OCI-LY3 (cell line): ENCODE measurements around the gene ZNF362.

Source experiments
- H2AFZ ChIP-seq: fragments of 200-600, 300-600 bp; shearing (Covaris generic); 2 replicates; pipeline ENCODE4 v1.6.0; 2014; ENCODE audit warnings: antibody characterized with exemption, low read depth, low read length
- H3K27ac ChIP-seq: fragments of 200-600, 300-600 bp; sonication (generic); 2 replicates; pipeline ENCODE4 v1.5.1; 2014; ENCODE audit warnings: mild to moderate bottlenecking, low read length, moderate library complexity, mixed read lengths
- H3K27me3 ChIP-seq: fragments of 200-600, 300-600 bp; sonication (generic); 2 replicates; pipeline ENCODE4 v1.6.1; 2014; ENCODE audit warnings: low read depth, low read length, mixed read lengths
- H3K36me3 ChIP-seq: fragments of 200-600, 300-600 bp; sonication (generic); replicated peaks from 2 replicates; pipeline ENCODE3; 2014; ENCODE audit warnings: low read depth, low read length, mixed read lengths
- H3K4me1 ChIP-seq: fragments of 300-600, 200-600 bp; sonication (generic); 2 replicates; pipeline ENCODE4 v1.6.1; 2014; ENCODE audit warnings: low read length, mixed read lengths
- H3K4me2 ChIP-seq: fragments of 200-600, 300-600 bp; sonication (generic); 2 replicates; pipeline ENCODE4 v1.6.1; 2014; ENCODE audit warnings: low read length, mixed read lengths
- H3K4me3 ChIP-seq: fragments of 300-600, 200-600 bp; sonication (generic); 2 replicates; pipeline ENCODE4 v1.5.1; 2014; ENCODE audit warnings: antibody characterized with exemption, mild to moderate bottlenecking, low read length, moderate library complexity
- H3K79me2 ChIP-seq: fragments of 300-600, 200-600 bp; shearing (Covaris generic); 2 replicates; pipeline ENCODE4 v1.6.1; 2014; ENCODE audit warnings: mild to moderate bottlenecking, low read length, mixed read lengths
- H3K9ac ChIP-seq: fragments of 300-600, 200-600 bp; shearing (Covaris generic); 2 replicates; pipeline ENCODE4 v1.6.0; 2014; ENCODE audit warnings: mild to moderate bottlenecking, low read length, moderate library complexity
- H3K9me3 ChIP-seq: fragments of 200-600, 300-600 bp; shearing (Covaris generic); 2 replicates; pipeline ENCODE4 v1.6.1; 2014; ENCODE audit warnings: low read length, mixed read lengths; ENCODE audit not compliant: insufficient read depth
- H4K20me1 ChIP-seq: fragments of 200-600, 300-600 bp; sonication (generic); 2 replicates; pipeline ENCODE4 v1.6.1; 2016; ENCODE audit warnings: low read length, mixed read lengths; ENCODE audit not compliant: insufficient read depth
- EZH2phosphoT487 ChIP-seq: fragments of 200-600 bp; shearing (Covaris generic); IDR thresholded peaks from 2 replicates; pipeline ENCODE4 v1.6.1; 2018; ENCODE audit warnings: antibody characterized with exemption, mixed run types, low read depth
- TF ChIP-seq, protein P1 (sequence below): fragments of 200-600, 300-600 bp; sonication (generic); IDR thresholded peaks from 2 replicates; pipeline ENCODE4 v1.5.1; 2014; ENCODE audit warnings: antibody characterized with exemption, low read length, low read depth

Gene ZNF362

DNA sequence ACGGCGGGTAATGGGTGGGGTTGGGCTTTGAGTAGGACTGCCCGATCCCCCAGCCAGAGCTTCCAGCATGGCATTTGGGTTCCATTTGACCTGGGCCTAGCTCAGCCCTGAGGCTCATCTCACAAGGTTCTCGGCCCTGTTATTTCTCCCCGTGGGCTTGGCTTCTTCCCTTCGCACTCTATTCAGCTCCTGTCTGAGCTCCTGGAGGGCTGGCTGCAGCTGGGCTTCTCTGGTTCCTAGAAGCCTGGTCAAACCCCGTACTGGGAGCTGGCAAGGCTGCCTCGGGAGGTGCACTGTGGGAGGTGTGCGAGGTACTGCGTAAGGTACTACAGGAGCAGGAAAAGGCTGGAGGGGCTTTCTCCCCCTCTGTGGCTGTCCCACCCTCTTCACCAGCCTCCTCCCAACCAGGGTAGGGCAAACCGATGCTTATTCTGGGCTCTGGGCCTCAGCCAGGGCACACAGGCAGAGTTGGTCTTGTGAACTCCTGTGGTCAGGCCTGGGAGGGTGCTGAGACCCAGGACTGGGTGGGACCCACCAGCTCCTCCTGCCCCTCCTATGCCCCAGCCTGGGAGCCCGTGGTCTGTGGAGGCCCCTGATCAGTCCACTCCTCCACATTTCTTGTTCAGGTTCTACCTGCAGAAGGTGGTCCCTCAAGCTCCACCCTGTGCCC lies 63.8 kb downstream of the ZNF362 start:
- no peaks in the 10 kb centered on the region for H3K9me3 ChIP-seq
- no peaks in the 10 kb centered on the region for H3K4me1 ChIP-seq
- H3K27me3 ChIP-seq = no peaks in the 10 kb centered on the region
- no peak overlapping the region for H3K27ac ChIP-seq
- H3K4me2 ChIP-seq = no peak overlapping the region
- H3K36me3 ChIP-seq = no peaks in the 10 kb centered on the region
- no peak overlapping the region for H3K4me3 ChIP-seq
- H3K9ac ChIP-seq = no peak overlapping the region
- TF ChIP-seq EZH2phosphoT487 = no peak
- H3K79me2 ChIP-seq = no peaks in the 10 kb centered on the region
- no peaks in the 10 kb centered on the region for H4K20me1 ChIP-seq
- H2AFZ ChIP-seq = no peak overlapping the region

DNA sequence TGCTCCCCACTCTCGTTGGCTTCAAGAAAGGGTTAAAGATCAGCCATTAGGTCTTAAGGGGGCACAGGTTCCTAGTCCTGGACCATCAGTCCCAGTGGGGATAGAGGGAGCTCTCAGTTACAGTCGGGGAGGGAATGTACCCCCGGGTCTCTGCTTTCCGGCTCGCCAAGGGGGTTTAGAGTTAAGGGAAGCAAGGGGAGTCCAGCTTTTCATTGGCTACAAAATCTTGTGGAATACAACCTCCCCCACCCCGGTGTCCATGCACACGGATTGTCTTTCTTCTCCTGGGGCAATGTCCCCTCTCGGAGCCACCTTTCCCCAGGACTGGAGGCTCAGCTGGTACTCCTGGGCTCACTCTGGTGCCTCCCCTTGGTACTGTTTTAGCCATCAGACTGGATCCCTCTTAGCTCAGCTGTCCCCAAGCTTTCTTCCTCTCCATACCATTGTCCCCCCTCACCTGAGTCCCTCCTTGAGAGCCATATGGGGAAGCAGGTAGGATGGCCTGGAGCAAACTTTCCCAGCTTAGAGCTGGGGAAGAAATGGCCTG lies 64.4 kb downstream of the ZNF362 start, which contains the start of gene A3GALT2:
A3GALT2 (minus strand) TSS at position 480 of the 547 bp plus-strand sequence; CDS start at position 480, 0 bp downstream.
- Histone ChIP-seq H2AFZ (no peak within 1 kb of the TSS), H3K9ac (no peak within 1 kb of the TSS), H3K27ac (no peak within 1 kb of the TSS), H3K4me2 (no peak within 1 kb of the TSS), H3K36me3 (no peaks in the 10 kb centered on the region), H3K4me1 (no peaks in the 10 kb centered on the region), H3K4me3 (no peak within 1 kb of the TSS), H3K79me2 (no peaks in the 10 kb centered on the region), H3K27me3 (no peaks in the 10 kb centered on the region), H3K9me3 (no peaks in the 10 kb centered on the region), H4K20me1 (no peaks in the 10 kb centered on the region)
- TF ChIP-seq, protein P1, sequence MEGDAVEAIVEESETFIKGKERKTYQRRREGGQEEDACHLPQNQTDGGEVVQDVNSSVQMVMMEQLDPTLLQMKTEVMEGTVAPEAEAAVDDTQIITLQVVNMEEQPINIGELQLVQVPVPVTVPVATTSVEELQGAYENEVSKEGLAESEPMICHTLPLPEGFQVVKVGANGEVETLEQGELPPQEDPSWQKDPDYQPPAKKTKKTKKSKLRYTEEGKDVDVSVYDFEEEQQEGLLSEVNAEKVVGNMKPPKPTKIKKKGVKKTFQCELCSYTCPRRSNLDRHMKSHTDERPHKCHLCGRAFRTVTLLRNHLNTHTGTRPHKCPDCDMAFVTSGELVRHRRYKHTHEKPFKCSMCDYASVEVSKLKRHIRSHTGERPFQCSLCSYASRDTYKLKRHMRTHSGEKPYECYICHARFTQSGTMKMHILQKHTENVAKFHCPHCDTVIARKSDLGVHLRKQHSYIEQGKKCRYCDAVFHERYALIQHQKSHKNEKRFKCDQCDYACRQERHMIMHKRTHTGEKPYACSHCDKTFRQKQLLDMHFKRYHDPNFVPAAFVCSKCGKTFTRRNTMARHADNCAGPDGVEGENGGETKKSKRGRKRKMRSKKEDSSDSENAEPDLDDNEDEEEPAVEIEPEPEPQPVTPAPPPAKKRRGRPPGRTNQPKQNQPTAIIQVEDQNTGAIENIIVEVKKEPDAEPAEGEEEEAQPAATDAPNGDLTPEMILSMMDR = no peak
- no peak for TF ChIP-seq EZH2phosphoT487

DNA sequence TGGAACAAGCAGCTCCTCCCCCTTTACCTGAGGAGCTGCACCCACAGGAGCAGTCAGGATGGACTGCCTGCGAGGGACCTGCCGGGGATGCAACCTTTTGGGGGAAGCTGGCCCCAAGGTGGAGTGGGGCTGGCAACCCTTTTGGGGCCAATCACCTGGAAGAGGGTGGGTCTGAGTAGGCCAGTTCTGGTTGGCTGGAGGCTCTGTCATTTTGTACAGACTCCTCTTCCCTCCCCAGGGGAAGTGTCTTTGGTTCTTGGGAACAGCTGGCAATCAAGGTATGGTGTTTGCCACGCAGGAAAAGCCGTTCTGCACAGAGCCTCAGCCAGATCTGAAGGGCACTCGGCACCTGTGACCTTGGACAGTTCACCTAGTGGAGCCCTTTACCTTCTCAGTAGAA lies 64.9 kb downstream of the ZNF362 start:
- no peak for TF ChIP-seq EZH2phosphoT487
- TF ChIP-seq, protein P1 = no peak
- H3K9ac ChIP-seq = no peak overlapping the region
- no peak overlapping the region for H3K4me2 ChIP-seq
- no peaks in the 10 kb centered on the region for H3K4me1 ChIP-seq
- H4K20me1 ChIP-seq = no peaks in the 10 kb centered on the region
- no peak overlapping the region for H2AFZ ChIP-seq
- no peaks in the 10 kb centered on the region for H3K79me2 ChIP-seq
- no peaks in the 10 kb centered on the region for H3K36me3 ChIP-seq
- H3K27ac ChIP-seq = no peak overlapping the region
- H3K9me3 ChIP-seq = no peaks in the 10 kb centered on the region
- no peak overlapping the region for H3K4me3 ChIP-seq
- H3K27me3 ChIP-seq = no peaks in the 10 kb centered on the region

DNA sequence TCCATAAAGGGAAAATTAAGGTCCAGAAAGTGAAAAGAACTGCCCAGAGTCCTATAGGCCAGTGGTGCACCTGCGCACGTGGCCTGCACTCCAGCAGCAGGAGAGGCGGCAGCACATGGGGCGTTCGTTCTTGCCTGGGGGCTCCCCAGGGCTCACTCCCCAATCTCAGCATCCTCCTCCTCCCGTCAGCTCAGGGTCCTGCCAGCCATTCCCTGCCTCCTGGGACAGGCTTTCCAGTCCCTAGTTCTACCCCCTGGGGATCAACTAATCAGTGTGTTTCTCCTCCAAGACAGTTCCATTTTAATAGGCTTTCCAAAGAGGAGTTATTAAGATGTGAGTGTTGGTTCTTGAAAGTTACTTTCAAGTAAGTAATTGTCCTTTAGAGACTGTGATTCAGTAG lies 65.8 kb downstream of the ZNF362 start:
- H2AFZ ChIP-seq = no peak overlapping the region
- no peak overlapping the region for H3K9ac ChIP-seq
- no peaks in the 10 kb centered on the region for H4K20me1 ChIP-seq
- no peak overlapping the region for H3K27ac ChIP-seq
- H3K27me3 ChIP-seq = no peaks in the 10 kb centered on the region
- no peak overlapping the region for H3K4me2 ChIP-seq
- H3K9me3 ChIP-seq = no peaks in the 10 kb centered on the region
- TF ChIP-seq, protein P1 = no peak
- no peaks in the 10 kb centered on the region for H3K79me2 ChIP-seq
- no peak overlapping the region for H3K4me3 ChIP-seq
- H3K36me3 ChIP-seq = no peaks in the 10 kb centered on the region
- H3K4me1 ChIP-seq = no peaks in the 10 kb centered on the region
